Chondrocyte (in vitro differentiated cells): ENCODE results near the gene UBTD1. TPM values are rescaled to one million over a fixed set of nuclear protein-coding genes. Genes with fewer than 3 reads are reported as not detected.

Experiments
- DNase-seq: peaks from one replicate; pipeline ENCODE4 v3.0.0; 2021; ENCODE audit warnings: mixed read lengths, low spot score
- H3K27ac Mint-ChIP-seq: one replicate; pipeline ENCODE4 v1.8.0; 2021; ENCODE audit warnings: mild to moderate bottlenecking, moderate library complexity, mixed read lengths; ENCODE audit not compliant: unreplicated experiment
- H3K27me3 Mint-ChIP-seq: 2 replicates; pipeline ENCODE4 v1.8.0; 2021; ENCODE audit warnings: low read depth, mixed read lengths
- H3K36me3 Mint-ChIP-seq: 2 replicates; pipeline ENCODE4 v1.8.0; 2021; ENCODE audit warnings: low read depth, mixed read lengths
- H3K4me1 Mint-ChIP-seq: 2 replicates; pipeline ENCODE4 v1.8.0; 2021; ENCODE audit warnings: low read depth, mild to moderate bottlenecking, mixed read lengths
- H3K4me3 Mint-ChIP-seq: one replicate; pipeline ENCODE4 v1.8.0; 2021; ENCODE audit warnings: mild to moderate bottlenecking, moderate library complexity, mixed read lengths; ENCODE audit not compliant: unreplicated experiment
- H3K9me3 Mint-ChIP-seq: 2 replicates; pipeline ENCODE4 v1.8.0; 2021; ENCODE audit warnings: low read depth, mixed read lengths
- total RNA-seq: library from RNA; stranded (reverse); gene quantifications from 3 replicates; pipeline ENCODE4 v1.2.1, GENCODE V29; 2021
- TF ChIP-seq, protein P1 (sequence below): fragments of 200-600 bp; sonication (generic); IDR thresholded peaks from 2 replicates; pipeline ENCODE4 v1.5.0; 2021; ENCODE audit warnings: antibody characterized with exemption, mild to moderate bottlenecking, moderate library complexity

UBTD1 gene
- total RNA-seq, 1 donor from 2014 or later: 38.2 TPM

DNA sequence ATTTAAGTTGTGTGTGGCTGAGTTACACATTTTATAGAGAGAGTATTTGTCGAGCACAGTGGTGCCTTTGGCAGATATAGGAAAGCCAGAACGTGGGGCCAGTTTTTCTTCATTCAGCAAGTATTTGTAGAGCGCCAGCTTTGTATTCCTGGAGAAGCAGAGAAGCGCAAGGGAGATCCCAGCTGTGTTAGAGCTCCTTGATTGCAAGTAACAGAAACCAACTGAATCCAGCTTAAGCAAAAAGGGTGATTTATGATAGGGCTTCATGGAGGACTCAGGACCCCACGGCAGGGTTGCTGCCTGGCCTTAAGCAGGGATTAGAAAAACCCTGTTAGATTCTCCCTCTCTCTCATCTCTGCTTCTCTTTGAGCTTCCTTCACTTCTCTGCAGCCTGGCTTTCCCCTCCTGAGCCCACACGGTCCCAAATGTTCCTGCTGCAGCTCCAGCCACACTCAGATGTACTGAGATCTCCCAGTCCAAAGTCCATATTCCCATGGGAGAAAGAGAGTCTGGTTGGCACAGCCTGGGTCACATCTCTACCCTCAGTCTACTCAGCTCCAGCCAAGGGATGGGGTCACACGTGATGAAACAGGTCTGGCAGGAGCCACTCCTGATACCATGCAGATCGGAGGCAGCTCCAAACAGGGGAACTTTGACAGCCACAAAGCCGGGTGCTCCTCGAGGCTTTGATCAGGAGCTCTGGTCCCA lies 16.7 kb downstream of the UBTD1 start:
- Mint-ChIP-seq H3K4me1 (peaks cover 45% of the 10 kb centered on the region), H3K36me3 (no peaks in the 10 kb centered on the region), H3K4me3 (no peak overlapping the region), H3K9me3 (no peaks in the 10 kb centered on the region), H3K27me3 (no peaks in the 10 kb centered on the region), H3K27ac (no peak overlapping the region)
- DNase-seq: no peak
- TF ChIP-seq, protein P1, sequence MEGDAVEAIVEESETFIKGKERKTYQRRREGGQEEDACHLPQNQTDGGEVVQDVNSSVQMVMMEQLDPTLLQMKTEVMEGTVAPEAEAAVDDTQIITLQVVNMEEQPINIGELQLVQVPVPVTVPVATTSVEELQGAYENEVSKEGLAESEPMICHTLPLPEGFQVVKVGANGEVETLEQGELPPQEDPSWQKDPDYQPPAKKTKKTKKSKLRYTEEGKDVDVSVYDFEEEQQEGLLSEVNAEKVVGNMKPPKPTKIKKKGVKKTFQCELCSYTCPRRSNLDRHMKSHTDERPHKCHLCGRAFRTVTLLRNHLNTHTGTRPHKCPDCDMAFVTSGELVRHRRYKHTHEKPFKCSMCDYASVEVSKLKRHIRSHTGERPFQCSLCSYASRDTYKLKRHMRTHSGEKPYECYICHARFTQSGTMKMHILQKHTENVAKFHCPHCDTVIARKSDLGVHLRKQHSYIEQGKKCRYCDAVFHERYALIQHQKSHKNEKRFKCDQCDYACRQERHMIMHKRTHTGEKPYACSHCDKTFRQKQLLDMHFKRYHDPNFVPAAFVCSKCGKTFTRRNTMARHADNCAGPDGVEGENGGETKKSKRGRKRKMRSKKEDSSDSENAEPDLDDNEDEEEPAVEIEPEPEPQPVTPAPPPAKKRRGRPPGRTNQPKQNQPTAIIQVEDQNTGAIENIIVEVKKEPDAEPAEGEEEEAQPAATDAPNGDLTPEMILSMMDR: no peak

DNA sequence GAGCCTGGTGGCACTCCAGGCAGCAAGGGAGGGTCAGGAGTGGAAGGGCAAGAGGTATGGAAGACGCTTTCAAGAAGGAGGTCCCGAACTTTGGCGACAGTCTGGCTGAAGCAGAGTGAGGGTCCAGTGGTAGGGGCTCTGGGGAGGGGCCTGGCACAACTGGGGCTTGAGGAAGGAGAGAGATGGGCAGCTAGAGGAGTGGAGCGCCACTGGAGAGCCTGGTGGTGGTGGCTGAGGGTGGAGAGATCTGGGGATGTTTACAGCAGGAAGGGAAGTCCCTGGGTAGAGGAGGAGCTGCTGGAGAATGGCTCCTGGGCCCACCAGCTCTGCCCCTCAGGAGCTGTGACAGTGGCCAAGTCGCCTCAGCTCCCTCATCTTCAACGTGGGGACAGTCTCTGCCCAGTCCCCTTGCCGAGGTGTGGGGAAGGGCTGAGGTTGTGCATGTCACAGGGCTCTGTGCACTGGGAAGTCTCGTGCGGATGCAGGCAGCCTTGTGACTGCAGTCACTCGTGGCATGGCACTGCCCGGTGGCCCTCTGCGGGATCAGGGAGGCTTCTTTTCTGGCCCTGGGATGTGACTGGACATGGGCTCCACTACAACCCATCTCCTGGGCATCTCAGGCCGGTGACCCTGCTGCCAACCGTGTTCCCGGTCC lies 18.5 kb downstream of the UBTD1 start:
- Mint-ChIP-seq H3K27ac (peak overlapping the region; percentile 20), H3K27me3 (no peaks in the 10 kb centered on the region), H3K4me1 (peaks cover 43% of the 10 kb centered on the region), H3K36me3 (no peaks in the 10 kb centered on the region), H3K4me3 (no peak overlapping the region), H3K9me3 (no peaks in the 10 kb centered on the region)
- TF ChIP-seq, protein P1: no peak
- DNase-seq: no peak

DNA sequence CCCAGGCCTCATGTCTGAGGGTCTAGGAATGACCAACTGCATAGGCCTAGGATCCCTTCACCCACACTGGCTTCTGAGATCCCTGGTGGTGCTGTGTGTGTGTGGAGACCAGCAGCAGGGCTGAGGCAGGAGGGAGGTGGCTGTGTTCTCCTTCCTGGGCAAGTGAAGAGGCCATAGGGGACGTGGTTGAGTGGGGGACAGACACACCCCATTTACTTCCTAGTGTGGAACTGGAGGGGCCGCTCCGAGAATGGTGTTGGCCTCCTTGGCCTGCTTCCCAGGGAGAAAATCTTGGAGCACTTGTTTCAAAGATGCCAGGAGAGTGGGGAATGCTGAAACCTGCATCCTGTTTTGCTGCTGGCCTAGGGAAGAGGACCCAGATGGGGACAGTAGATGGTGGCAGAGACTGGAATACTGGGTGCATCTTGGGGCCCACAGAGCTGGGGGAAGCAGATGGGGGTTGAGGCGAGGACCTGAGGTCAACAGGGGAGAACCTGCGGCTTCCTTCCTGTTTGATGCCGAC lies 19.1 kb downstream of the UBTD1 start:
- Mint-ChIP-seq H3K27me3 (no peaks in the 10 kb centered on the region), H3K9me3 (no peaks in the 10 kb centered on the region), H3K4me1 (peaks cover 42% of the 10 kb centered on the region), H3K36me3 (no peaks in the 10 kb centered on the region), H3K4me3 (no peak overlapping the region), H3K27ac (peak overlapping the region; percentile 32)
- TF ChIP-seq, protein P1: no peak
- no peak for DNase-seq

DNA sequence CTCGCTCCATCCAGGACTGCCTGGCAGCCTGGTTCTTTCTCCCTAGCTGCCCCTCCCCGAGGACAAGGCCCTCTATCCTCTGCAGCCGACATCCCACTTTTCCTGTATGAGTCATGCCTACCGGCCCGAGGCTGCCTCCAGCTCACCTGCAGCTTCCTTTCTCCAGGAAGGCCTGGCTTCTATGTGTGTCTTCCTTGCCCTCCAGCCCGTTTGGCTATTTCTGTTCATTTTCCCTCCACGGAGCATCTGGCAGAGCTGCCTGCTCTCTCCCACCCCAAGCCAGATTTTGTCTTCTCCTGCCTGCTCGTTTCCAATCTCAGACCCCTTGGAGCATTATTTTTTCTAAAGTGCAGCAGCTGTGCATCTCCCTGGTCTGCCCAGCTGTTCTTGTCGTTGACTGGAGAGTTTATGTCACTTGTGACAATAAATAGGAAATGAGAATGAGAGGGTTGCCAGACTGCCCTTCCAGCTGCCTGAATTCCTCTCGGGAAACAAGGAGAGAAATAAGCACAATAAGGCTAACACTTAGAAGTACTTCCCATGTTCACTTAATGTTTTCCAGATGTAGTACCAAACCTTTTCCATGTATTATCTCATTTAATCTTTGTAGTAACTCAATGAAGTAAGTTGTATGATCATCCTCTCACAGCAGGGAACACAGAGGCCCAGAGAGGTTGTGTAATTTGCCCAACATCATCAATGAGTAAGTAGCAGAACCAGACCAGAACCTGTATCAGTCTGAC lies 19.7 kb downstream of the UBTD1 start:
- DNase-seq: no peak
- H3K4me1 Mint-ChIP-seq: peaks cover 38% of the 10 kb centered on the region
- no peaks in the 10 kb centered on the region for H3K27me3 Mint-ChIP-seq
- no peak overlapping the region for H3K4me3 Mint-ChIP-seq
- H3K9me3 Mint-ChIP-seq: no peaks in the 10 kb centered on the region
- no peaks in the 10 kb centered on the region for H3K36me3 Mint-ChIP-seq
- peak overlapping the region; percentile 32 for H3K27ac Mint-ChIP-seq
- TF ChIP-seq, protein P1: no peak

DNA sequence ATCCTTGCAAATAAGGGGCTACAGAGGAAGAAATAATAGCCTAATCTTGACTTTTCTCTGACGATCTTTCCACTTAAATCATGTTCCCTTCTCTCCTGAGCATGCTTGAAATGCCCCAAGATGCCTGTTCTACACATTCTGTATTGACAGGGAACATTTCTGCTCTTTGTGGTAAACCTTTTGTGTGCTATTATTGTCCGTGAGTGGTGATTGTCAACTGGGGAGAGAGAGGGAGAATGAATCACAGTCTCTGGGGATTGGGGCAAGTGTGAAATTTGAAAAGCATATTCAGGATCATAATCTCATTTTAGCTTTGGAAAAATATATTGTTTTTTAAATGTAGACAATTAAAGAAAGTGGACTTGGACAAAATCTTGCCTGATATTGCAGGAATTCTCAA lies 20.6 kb downstream of the UBTD1 start:
- no peaks in the 10 kb centered on the region for H3K27me3 Mint-ChIP-seq
- no peaks in the 10 kb centered on the region for H3K36me3 Mint-ChIP-seq
- H3K27ac Mint-ChIP-seq: peak overlapping the region; percentile 46
- no peaks in the 10 kb centered on the region for H3K9me3 Mint-ChIP-seq
- TF ChIP-seq, protein P1: no peak
- H3K4me1 Mint-ChIP-seq: peaks cover 38% of the 10 kb centered on the region
- DNase-seq: no peak
- H3K4me3 Mint-ChIP-seq: no peak overlapping the region
